CD14-positive monocyte (primary cell): ENCODE results near the gene MAP6. TPM values are rescaled to one million over a fixed set of nuclear protein-coding genes. Genes with fewer than 3 reads are reported as not detected.

Source experiments
- DNase-seq, 3 donors: peaks; one replicate each; pipeline ENCODE4 v3.0.0-alpha.2; 2011 to 2022
- H2AFZ ChIP-seq: 2 replicates; pipeline ENCODE4 v1.6.0; 2012; ENCODE audit warnings: mild to moderate bottlenecking, low read depth, low read length, inconsistent platforms; ENCODE audit not compliant: insufficient read depth, poor library complexity, severe bottlenecking
- H3K27ac ChIP-seq, 2 donors: 1 replicate in 1 of 2; 2 replicates in 1 of 2; pipeline ENCODE4 v1.5.1; 2012 to 2013; ENCODE audit warnings: low read length in 2 of 2, control low read depth in 1 of 2, inconsistent platforms in 1 of 2, low read depth in 1 of 2, mild to moderate bottlenecking in 1 of 2
- H3K27me3 ChIP-seq, 2 donors: one replicate each; pipeline versions ENCODE4 v1.6.0 to v1.6.1; 2011 to 2013; ENCODE audit warnings: low read length in 2 of 2; ENCODE audit not compliant: control insufficient read depth in 2 of 2, insufficient read depth in 2 of 2
- H3K36me3 ChIP-seq, 2 donors: replicated peaks in 1 of 2; 1 replicate in 1 of 2; 2 replicates in 1 of 2; pipeline versions ENCODE4 v1.5.1 to v1.6.1; 2012 to 2013; ENCODE audit warnings: low read length in 2 of 2, control low read depth in 1 of 2, inconsistent platforms in 1 of 2, mild to moderate bottlenecking in 1 of 2; ENCODE audit not compliant: insufficient read depth in 2 of 2, control insufficient read depth in 1 of 2
- H3K4me1 ChIP-seq, 2 donors: 1 replicate in 1 of 2; 2 replicates in 1 of 2; pipeline versions ENCODE4 v1.5.1 to v1.6.1; 2012 to 2013; ENCODE audit warnings: low read length in 2 of 2, control low read depth in 1 of 2, inconsistent platforms in 1 of 2, mild to moderate bottlenecking in 1 of 2, moderate library complexity in 1 of 2; ENCODE audit not compliant: insufficient read depth in 2 of 2, control insufficient read depth in 1 of 2
- H3K4me2 ChIP-seq: replicated peaks from 2 replicates; pipeline ENCODE3; 2012; ENCODE audit warnings: low read length, moderate library complexity, mild to moderate bottlenecking; ENCODE audit not compliant: poor library complexity, severe bottlenecking; ENCODE audit errors: extremely low read depth
- H3K4me3 ChIP-seq, 3 experiments: fragments of 200-600 bp in 1 of 3; sonication (generic) in 1 of 3; replicated peaks in 1 of 3; 1 replicate in 2 of 3; 2 replicates in 1 of 3; pipeline ENCODE4 v1.5.1; 2011 to 2013; ENCODE audit warnings: low read length in 3 of 3, mild to moderate bottlenecking in 3 of 3, control low read depth in 2 of 3, low read depth in 2 of 3, inconsistent platforms in 1 of 3, moderate library complexity in 1 of 3
- H3K79me2 ChIP-seq: 2 replicates; pipeline ENCODE4 v1.6.0; 2012; ENCODE audit warnings: mild to moderate bottlenecking, control low read depth, inconsistent platforms, low read length, moderate library complexity; ENCODE audit not compliant: insufficient read depth
- H3K9ac ChIP-seq: 2 replicates; pipeline ENCODE4 v1.6.0; 2017; ENCODE audit warnings: low read length, mild to moderate bottlenecking; ENCODE audit not compliant: insufficient read depth, poor library complexity, severe bottlenecking
- H3K9me3 ChIP-seq, 2 donors: replicated peaks in 1 of 2; 1 replicate in 1 of 2; 2 replicates in 1 of 2; pipeline versions ENCODE4 v1.5.1 to v1.6.1; 2012 to 2013; ENCODE audit warnings: low read length in 2 of 2, control low read depth in 1 of 2; ENCODE audit not compliant: control insufficient read depth in 1 of 2, insufficient read depth in 1 of 2
- H4K20me1 ChIP-seq: 2 replicates; pipeline ENCODE4 v1.6.0; 2012; ENCODE audit warnings: mild to moderate bottlenecking, low read length, control low read depth, moderate library complexity; ENCODE audit not compliant: insufficient read depth
- H3K27ac Mint-ChIP-seq, 7 donors: one replicate each; pipeline ENCODE4 v1.8.0; 2020; ENCODE audit warnings: mild to moderate bottlenecking in 7 of 7, mixed read lengths in 7 of 7, moderate library complexity in 6 of 7, inconsistent platforms in 2 of 7
- H3K27me3 Mint-ChIP-seq, 3 donors: one replicate each; pipeline ENCODE4 v1.8.0; 2021 to 2022; ENCODE audit warnings: low read depth in 3 of 3, mild to moderate bottlenecking in 3 of 3, mixed read lengths in 3 of 3, moderate library complexity in 3 of 3, inconsistent platforms in 1 of 3
- H3K36me3 Mint-ChIP-seq, 2 donors: one replicate each; pipeline ENCODE4 v1.8.0; 2020; ENCODE audit warnings: mixed read lengths in 2 of 2, inconsistent platforms in 1 of 2, mild to moderate bottlenecking in 1 of 2
- H3K4me1 Mint-ChIP-seq: one replicate; pipeline ENCODE4 v1.8.0; 2020; ENCODE audit warnings: mild to moderate bottlenecking, mixed read lengths
- H3K4me3 Mint-ChIP-seq, 2 donors: one replicate each; pipeline ENCODE4 v1.8.0; 2020; ENCODE audit warnings: mild to moderate bottlenecking in 2 of 2, mixed read lengths in 2 of 2, moderate library complexity in 1 of 2
- H3K9me3 Mint-ChIP-seq, 7 donors: one replicate each; pipeline ENCODE4 v1.8.0; 2020 to 2022; ENCODE audit warnings: mixed read lengths in 7 of 7, mild to moderate bottlenecking in 6 of 7, moderate library complexity in 6 of 7, inconsistent platforms in 2 of 7
- WGBS: methylation state at CpG from one replicate; pipeline ENCODE4 v1.1.5; 2013; ENCODE audit warnings: missing lambda C conversion rate; ENCODE audit not compliant: insufficient coverage; 5-methylcytosine and 5-hydroxymethylcytosine counted together
- intact Hi-C, 2 donors: fragments of 100-400 bp; cut with micrococcal nuclease; formaldehyde crosslinking; loops; one replicate each; pipeline versions ENCODE4 v1.15.0 to v1.15.1; 2023
- polyA plus RNA-seq, 3 donors: library from polyadenylated mRNA; depleted of rRNA in 1 of 3; unstranded in 2 of 3; stranded (reverse) in 1 of 3; fragments of 300-500 nt in 2 of 3; fragments of >200 nt in 1 of 3; fragmentation: Illumina TruSeq in 2 of 3; gene quantifications; 1 replicate in 2 of 3; 2 replicates in 1 of 3; pipeline ENCODE4 v1.2.3, GENCODE V29; 2012 to 2021
- TF ChIP-seq, protein P1 (sequence below): fragments of 200-600 bp; IDR thresholded peaks from one replicate; pipeline ENCODE4 v1.8.0; 2022; ENCODE audit warnings: antibody characterized with exemption, mild to moderate bottlenecking

Gene MAP6
- polyA plus RNA-seq, 3 donors = not detected

DNA sequence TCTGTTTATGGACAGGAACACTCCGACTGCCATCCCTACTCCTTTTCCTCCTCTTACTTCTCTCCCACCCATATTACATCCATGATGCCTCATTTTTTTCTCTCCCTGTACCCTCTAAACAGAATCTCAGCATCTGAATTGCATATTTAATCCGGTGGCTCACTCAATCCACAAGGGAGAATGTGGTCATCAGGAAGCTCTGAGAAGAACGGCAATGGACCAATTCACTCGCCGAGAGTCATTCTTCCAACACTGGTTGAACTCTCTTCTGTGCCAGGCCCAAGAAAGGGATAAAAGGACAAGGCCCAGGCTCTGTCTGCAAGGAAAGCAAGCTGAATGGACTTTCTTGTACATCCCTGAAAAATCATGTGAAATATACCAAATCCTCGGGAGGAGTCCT, 15.9 kb downstream of the MAP6 start:
- H3K27ac ChIP-seq = no peak overlapping the region
- Mint-ChIP-seq H3K36me3 (no peaks in the 10 kb centered on the region), H3K4me3 (no peak overlapping the region), H3K4me1 (no peaks in the 10 kb centered on the region), H3K9me3 (no peaks in the 10 kb centered on the region), H3K27ac (no peak overlapping the region), H3K27me3 (peaks cover 9 to 14% (median 13%) of the 10 kb centered on the region in 3 donors)
- WGBS = 96% methylated on average over 6 of the region's 6 CpGs
- H3K27me3 ChIP-seq = no peaks in the 10 kb centered on the region
- H4K20me1 ChIP-seq = no peaks in the 10 kb centered on the region
- H3K36me3 ChIP-seq = no peaks in the 10 kb centered on the region
- no peak overlapping the region for H2AFZ ChIP-seq
- no peak overlapping the region for H3K9ac ChIP-seq
- no peak for DNase-seq
- no peaks in the 10 kb centered on the region for H3K4me1 ChIP-seq
- TF ChIP-seq, protein P1, sequence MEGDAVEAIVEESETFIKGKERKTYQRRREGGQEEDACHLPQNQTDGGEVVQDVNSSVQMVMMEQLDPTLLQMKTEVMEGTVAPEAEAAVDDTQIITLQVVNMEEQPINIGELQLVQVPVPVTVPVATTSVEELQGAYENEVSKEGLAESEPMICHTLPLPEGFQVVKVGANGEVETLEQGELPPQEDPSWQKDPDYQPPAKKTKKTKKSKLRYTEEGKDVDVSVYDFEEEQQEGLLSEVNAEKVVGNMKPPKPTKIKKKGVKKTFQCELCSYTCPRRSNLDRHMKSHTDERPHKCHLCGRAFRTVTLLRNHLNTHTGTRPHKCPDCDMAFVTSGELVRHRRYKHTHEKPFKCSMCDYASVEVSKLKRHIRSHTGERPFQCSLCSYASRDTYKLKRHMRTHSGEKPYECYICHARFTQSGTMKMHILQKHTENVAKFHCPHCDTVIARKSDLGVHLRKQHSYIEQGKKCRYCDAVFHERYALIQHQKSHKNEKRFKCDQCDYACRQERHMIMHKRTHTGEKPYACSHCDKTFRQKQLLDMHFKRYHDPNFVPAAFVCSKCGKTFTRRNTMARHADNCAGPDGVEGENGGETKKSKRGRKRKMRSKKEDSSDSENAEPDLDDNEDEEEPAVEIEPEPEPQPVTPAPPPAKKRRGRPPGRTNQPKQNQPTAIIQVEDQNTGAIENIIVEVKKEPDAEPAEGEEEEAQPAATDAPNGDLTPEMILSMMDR = no peak
- no peaks in the 10 kb centered on the region for H3K79me2 ChIP-seq
- no peak overlapping the region for H3K4me3 ChIP-seq
- intact Hi-C loops = no loop called here
- H3K4me2 ChIP-seq = no peak overlapping the region
- no peaks in the 10 kb centered on the region for H3K9me3 ChIP-seq

GRCh38 chr11:75651218-75651617, 17.6 kb downstream of the MAP6 start:
- intact Hi-C loops = no loop called here

More at GRCh38 chr11:75651218-75651617, 17.6 kb downstream of the MAP6 start:
- Mint-ChIP-seq H3K36me3 (no peaks in the 10 kb centered on the region), H3K27ac (no peak overlapping the region), H3K4me1 (no peaks in the 10 kb centered on the region), H3K27me3 (peaks cover 10 to 13% (median 11%) of the 10 kb centered on the region in 3 donors), H3K9me3 (no peaks in the 10 kb centered on the region), H3K4me3 (no peak overlapping the region)
- no peaks in the 10 kb centered on the region for H3K27me3 ChIP-seq
- no peaks in the 10 kb centered on the region for H3K9me3 ChIP-seq
- TF ChIP-seq, protein P1 = no peak
- no peak overlapping the region for H3K9ac ChIP-seq
- H3K4me3 ChIP-seq = no peak overlapping the region
- H3K36me3 ChIP-seq = no peaks in the 10 kb centered on the region
- H3K4me2 ChIP-seq = no peak overlapping the region
- DNase-seq = no peak
- no peaks in the 10 kb centered on the region for H3K79me2 ChIP-seq
- no peaks in the 10 kb centered on the region for H4K20me1 ChIP-seq
- H2AFZ ChIP-seq = no peak overlapping the region
- no peak overlapping the region for H3K27ac ChIP-seq
- no peaks in the 10 kb centered on the region for H3K4me1 ChIP-seq
- WGBS = no CpG with 5 or more reads among the region's 4 CpGs
